ENCODE results near the gene TADA2B.

TADA2B gene

DNA sequence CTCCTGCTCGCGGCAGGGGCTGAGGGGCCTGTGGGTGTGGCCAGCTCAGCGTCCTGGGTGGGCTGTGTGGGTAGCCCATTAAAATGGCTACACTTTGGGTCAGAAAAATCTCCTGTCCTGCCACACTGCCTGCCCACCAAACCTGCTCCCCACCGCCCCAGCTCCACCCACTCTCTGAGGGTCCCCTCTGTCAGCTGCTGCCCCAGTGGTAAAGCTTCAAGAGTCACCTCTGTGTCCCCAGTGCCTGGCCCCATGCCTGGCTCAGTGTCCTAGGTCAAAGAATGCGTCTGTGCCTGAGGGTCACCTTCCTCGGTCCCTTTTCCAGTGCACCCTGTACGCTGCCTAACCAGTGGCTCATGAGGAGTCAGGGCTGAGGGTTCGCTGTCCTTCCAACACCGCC is 24.9 kb upstream of the TADA2B start:
- no peak for DNase-seq (ENCODE audit: low spot score)

DNA sequence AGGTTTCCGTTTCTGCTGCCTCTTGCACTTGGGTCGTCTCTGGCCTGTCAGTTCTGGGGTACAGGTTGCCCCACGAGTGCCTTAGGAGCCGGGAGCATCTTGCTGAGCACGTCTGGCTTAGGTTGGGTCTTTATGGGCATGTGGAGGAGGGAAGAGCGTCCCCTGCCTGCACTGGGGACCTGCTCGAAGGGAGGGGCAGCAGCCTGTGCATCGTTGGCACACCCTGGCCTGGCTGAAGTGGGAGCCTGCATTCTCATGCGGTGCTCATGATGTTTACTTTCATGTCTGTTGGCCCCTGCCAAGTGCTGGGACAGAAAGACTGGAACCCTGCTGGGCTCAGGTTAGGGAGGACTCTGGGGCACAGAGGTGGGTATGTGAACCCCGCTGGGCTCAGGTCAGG is 23.8 kb upstream of the TADA2B start:
- DNase-seq (ENCODE audit: low spot score): no peak

DNA sequence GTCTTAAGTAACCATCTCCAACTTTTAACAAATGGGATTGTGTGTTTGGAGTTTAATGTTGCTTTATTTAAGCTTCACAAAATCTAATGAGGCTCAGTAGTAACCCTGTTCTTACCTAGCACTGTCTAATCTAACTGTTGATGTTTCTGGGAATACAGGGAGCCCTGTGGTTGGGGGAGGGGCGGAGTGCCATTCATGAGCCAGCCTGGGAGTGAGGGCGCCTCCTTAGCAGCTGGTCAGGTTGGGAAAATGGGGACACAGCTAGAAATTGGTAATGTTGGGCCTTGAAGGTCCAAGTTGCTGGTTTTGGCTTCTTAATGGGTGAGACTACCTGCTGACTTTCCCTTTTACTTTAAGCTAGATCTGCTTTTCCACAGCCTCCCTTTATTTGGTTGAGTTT is 22.9 kb upstream of the TADA2B start:
- no peak for DNase-seq (ENCODE audit: low spot score)

GRCh38 chr4:7020856-7021255 is 22.3 kb upstream of the TADA2B start:
- no peak for DNase-seq (ENCODE audit: low spot score)

DNA sequence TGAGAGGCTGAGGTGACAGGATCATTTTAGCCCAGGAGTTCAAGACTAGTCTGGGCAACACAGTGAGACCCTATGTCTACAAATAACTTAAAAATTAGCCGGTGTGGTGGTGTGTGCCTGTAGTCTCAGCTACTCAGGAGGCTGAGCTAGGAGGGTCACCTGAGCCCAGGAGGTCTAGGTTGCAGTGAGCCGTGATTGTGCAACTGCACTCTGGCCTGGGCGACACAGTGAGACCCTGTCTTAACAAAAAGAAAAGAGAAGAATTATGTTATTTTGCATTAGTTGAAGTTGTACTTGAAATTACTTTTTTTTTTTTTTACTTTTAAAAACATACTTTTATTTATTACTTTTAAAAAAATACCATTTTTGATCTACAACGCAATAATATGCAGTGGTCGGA is 21.8 kb upstream of the TADA2B start:
- DNase-seq (ENCODE audit: low spot score): no peak

DNA sequence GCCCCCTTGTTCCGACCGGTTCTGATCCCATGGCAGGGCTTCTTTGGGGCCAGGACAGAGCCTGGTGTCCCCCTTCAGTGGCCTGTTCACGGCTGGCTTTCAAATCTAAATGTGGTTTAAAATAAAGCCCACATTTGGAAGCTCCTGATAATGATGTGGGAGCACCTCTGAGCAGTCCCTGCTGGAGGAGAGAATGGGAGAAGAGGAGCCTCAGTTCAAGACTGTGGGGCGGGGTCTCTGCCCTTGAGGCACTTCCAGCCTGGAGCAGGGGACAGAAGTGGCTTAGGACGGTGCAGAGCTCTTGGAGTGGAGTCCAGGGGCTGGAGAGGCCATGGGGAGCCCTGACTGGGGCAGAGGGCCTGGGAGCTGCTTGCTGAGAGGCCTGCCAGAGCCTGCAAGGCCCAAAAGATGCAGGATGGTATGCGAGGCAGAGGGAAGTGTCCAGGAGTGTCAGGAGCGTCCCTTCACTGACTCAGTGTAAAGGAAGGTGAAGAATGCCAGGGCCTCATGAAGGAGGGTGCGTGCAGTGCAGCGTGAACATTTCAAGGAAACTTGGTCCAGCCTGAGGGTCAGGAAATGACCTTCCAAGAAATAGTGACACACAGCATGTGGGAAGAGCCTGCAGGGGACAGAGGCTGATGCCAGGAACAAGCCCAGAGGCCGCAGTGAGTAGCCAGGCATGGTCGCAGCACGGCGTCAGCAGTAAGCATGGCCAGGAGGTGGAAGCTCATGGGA is 21.1 kb upstream of the TADA2B start:
- DNase-seq (ENCODE audit: low spot score): peak; percentile 90

GRCh38 chr4:7023486-7023885 is 19.7 kb upstream of the TADA2B start:
- no peak for DNase-seq (ENCODE audit: low spot score)

DNA sequence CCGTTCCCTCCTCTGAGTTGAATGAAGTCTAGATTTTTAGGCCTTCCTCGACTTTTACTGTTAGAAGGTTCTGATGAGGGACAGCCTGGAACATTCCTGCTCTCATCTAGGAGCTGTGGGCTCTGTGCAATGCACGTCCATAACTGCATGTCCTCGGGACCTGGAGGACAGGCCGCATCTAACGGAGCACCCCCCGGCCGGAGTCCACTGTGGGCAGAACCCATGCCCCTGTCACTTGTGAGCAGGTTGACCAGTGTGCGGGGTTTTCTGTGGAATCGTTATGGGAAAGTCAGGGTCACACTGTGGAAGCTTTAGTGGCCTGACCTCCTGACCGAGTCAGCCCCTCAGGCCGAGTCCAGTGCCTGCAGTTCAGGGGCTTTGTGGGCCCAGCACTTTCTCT is 19.3 kb upstream of the TADA2B start:
- DNase-seq (ENCODE audit: low spot score): no peak

DNA sequence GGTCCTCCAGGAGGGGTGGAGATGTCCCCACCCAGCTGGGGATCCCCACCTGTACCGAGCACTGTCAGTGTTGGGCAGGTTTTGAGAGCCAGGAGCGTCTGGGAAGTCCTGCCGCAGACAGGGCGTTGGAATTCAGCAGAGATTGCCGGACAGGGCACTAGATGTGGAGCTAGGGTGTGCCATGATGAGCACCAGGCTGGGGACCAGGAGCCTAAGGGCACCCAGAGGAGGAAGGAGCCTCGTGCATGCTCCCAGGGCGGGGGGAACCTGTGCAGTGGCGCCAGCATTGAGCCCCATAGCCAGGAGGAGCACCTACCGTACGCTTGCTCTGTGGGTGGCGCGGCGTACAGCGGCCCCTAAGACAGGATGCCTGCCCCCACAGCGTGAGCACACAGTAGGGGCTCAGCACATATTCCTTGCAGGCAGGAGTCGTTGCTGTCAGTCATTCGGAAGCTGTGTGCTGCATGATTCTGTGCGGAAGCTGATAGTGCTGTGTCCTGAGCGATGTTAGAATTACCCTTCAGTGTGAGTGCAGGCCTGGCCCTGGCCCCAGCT is 18.8 kb upstream of the TADA2B start:
- DNase-seq (ENCODE audit: low spot score): no peak

- DNase-seq (ENCODE audit: low spot score): no peak
Observed at GRCh38 chr4:7025040-7025602, 18.1 kb upstream of the TADA2B start.

DNA sequence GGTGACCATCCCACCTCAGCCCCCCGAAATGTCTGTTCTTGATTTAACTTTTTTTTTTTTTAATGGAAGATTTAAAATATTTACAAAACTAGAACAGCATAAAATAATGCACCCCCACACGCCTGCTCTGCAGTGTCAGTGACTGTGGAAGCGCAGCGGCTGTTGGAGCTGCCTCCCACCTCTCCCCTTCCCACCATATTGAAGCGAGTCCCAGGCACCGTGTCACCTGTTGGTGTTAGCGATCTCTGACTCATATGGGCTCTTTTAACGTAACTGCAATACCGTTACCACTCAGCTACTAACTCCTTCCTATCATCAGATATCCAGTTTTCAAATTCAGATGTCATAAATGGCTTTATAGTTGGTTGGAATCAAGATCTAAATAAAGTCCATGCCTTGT is 17.1 kb upstream of the TADA2B start:
- DNase-seq (ENCODE audit: low spot score): no peak

- DNase-seq (ENCODE audit: low spot score): no peak
Observed at GRCh38 chr4:7027284-7027683, 15.9 kb upstream of the TADA2B start.

GRCh38 chr4:7027913-7028312 is 15.3 kb upstream of the TADA2B start:
- no peak for DNase-seq (ENCODE audit: low spot score)

DNA sequence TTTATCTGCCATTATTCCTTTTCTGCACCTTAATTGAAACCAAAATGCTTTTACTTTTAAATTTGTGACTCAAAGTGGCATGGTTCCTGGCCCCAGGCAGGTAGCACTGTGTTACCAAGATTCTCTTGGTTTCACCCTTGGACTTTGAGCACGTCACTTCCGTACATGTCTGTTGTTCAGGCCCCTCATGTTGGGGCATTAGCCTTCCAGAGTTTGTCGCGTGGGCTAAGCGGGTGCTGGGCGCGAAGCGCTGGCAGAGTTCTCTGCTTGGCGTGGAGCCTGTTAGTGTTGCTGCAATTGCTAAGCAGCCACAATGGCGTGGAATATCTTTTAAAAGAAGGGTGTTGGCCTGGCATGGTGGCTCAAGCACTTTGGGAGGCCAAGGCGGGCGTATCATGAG is 14.0 kb upstream of the TADA2B start:
- DNase-seq (ENCODE audit: low spot score): no peak

DNA sequence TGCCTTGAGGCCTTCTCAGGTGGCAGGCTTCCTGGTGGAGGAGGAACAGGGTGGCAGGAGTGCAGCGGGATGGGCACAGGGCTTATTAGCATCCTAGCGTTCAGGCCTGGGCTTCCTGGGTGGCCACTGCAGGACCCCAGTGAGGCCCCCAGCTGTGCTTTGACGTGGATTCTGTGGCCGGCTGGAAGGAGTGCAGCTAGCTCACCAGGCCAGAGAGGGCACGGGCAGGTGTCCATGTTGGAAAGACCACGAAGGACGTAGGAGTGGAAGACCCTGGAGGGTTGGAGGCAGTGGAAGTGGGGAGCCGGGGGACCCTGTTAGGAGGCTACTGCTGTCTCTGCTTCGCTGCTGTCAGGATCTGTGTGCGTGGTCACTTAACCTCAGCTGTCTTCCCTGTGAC is 13.3 kb upstream of the TADA2B start:
- DNase-seq (ENCODE audit: low spot score): no peak

- no peak for DNase-seq (ENCODE audit: low spot score)
Observed at GRCh38 chr4:7030856-7031255, 12.3 kb upstream of the TADA2B start.

GRCh38 chr4:7031558-7032449 is 11.4 kb upstream of the TADA2B start:
- no peak for DNase-seq (ENCODE audit: low spot score)

- DNase-seq (ENCODE audit: low spot score): no peak
Observed at GRCh38 chr4:7032596-7032995, 10.6 kb upstream of the TADA2B start.

- DNase-seq (ENCODE audit: low spot score): peak; percentile 55
Observed at GRCh38 chr4:7034262-7035081, 8.7 kb upstream of the TADA2B start.

DNA sequence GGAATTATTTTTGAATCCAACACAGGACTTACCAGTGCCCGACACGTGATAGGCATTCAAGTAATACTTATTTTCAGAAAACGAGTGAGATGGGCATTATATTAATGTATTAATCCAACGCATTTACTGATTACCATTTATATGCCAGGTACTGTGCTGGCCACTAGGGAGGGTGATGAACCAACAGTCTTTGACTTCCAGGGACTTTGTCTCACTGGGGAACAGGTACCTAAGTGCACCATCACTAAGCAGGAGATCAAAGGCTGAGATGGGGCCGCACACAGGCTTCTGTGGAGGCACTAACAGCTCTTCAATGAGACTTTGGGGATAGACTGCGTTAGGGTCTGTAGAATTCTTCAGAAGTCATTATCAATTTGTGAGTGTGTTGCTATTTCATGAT is 5.7 kb upstream of the TADA2B start:
- no peak for DNase-seq (ENCODE audit: low spot score)

- DNase-seq (ENCODE audit: low spot score): no peak
Observed at GRCh38 chr4:7040765-7041164, 2.4 kb upstream of the TADA2B start.

DNA sequence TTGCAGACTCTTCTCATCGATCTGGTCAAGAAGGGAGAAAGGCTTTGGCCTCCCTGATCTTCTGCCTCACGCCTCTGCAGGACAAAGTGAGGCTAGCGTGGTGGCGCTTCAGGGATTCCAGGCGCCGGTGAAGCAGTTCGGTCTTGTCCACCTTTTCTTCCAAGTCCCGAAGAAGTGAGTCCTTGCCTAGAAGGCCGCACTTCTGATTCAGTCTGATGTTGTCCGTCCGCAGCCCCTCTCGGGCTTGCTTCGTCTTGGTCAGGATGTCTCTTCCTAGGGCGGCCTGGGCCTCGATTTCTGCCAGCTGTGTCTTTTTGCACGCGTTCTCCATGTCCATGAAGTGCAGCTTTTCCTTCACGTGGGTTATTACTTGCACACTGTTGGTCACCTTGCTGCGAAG is 1.9 kb upstream of the TADA2B start:
- DNase-seq (ENCODE audit: low spot score): no peak

Data from GM03348 (cell line).